ENCODE measurements around the gene AP1AR.

- TF ChIP-seq CTCF (IDR thresholded peaks at IDR 0.05; ENCODE audit: low read depth, low read length) (no peak), EZH2phosphoT487 (IDR thresholded peaks at IDR 0.05; ENCODE audit: low read depth) (no peak)
These were observed 25.5 kb downstream of the AP1AR start for GRCh38 chr4:112257098-112257497.
